ENCODE results near the gene AHDC1.

Gene AHDC1

DNA sequence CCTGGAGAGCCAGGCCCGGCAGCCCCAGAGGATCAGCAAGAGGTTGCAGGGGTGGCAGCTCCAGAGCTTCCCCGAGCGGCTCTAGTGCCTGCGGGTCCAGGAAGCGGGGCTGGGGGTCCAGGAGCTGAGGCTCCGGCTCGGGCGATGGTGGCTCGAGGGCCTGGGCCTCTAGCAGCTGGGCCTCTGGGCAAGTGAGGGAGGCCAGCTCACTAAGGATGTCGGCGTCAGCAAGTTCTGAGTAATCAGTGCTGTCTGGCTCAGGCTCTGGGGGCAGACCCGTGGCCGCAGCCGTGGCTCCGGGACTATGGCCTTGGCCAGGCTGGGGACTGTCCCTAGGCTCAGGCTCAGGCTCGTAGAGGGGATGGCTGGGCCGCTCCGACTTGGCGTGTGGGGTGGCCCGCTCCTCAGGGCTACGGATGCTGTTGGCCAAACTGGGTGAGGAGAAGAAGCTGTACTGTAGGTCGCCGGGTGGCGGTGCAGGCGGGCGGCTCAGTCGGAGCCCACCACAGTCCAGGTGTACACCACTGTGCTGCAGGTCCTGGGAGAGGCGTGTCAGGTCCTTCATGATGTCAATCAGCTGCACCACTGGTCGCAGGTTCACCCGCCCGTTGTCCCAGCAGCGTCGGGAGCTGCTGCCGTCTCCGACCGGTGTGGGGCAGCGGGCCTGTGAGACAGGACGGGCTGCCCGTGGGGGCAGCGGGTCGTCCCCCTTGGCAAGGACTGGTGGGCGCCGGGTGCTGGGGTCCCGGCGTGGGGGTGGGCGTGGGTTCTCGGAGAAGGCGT lies 52.6 kb downstream of the AHDC1 start:
- H3K27me3 Mint-ChIP-seq: no peaks in the 10 kb centered on the region
- ATAC-seq: no peak
- no peak overlapping the region for H3K27ac Mint-ChIP-seq
- no peaks in the 10 kb centered on the region for H3K9me3 Mint-ChIP-seq
- DNase-seq: no peak
- H3K4me3 Mint-ChIP-seq: no peak overlapping the region
- H3K4me1 Mint-ChIP-seq: peaks cover 18% of the 10 kb centered on the region

- H3K4me3 Mint-ChIP-seq: no peak overlapping the region
- DNase-seq (no peak), ATAC-seq (peak; percentile 29)
- H3K4me1 Mint-ChIP-seq: peaks cover 11% of the 10 kb centered on the region
- no peak overlapping the region for H3K27ac Mint-ChIP-seq
- H3K27me3 Mint-ChIP-seq: no peaks in the 10 kb centered on the region
- H3K9me3 Mint-ChIP-seq: no peaks in the 10 kb centered on the region
These were observed 53.3 kb downstream of the AHDC1 start for GRCh38 chr1:27550510-27551169.

GRCh38 chr1:27549807-27550408 lies 54.0 kb downstream of the AHDC1 start:
- DNase-seq (no peak), ATAC-seq (no peak)
- no peak overlapping the region for H3K4me3 Mint-ChIP-seq
- no peaks in the 10 kb centered on the region for H3K9me3 Mint-ChIP-seq
- peaks cover 6% of the 10 kb centered on the region for H3K4me1 Mint-ChIP-seq
- H3K27ac Mint-ChIP-seq: no peak overlapping the region
- no peaks in the 10 kb centered on the region for H3K27me3 Mint-ChIP-seq

DNA sequence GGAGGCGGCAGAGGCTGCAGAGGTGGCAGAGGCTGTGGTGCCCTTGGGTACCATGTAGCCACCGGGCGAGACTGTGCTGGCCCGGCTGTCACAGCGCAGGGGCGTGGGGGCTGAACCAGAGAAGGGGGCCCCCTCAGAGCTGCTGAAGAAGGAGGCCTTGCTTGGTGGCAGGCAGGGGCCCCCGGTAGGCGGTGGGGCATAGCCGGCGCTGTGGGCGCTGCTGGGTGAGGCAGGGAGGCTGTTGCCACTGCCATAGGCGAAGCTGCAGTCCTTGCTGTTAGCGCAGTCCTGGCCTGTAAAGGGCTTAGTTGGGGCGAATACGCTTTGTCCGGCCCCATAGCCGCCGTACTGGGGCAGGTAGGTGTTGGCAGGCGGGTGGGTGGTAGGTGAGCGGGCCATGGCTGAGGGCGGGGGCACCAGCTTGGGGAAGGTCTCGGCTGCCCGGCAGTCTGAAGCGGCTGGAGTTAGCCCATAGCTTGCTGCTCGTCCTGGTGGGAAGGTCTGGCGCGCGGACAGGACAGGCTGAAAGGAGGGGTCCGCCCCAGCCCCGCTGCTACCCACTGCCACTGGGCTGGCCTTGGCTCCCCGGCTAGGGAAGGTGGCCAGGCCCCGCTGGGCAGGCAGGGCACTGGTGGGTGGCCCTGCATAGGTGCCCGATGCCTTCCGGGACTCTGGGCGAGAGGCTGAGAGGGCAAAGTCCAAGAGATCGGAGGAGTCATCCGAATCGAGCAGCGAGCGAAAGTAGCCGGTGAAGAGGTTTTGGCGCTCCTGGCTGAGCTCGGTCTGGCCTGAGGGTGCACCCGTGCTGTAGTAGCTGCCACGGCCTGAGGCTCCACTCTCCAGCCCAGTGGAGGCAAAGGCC lies 54.9 kb downstream of the AHDC1 start:
- H3K9me3 Mint-ChIP-seq: no peaks in the 10 kb centered on the region
- ATAC-seq: peak; percentile 33
- no peak for DNase-seq

DNA sequence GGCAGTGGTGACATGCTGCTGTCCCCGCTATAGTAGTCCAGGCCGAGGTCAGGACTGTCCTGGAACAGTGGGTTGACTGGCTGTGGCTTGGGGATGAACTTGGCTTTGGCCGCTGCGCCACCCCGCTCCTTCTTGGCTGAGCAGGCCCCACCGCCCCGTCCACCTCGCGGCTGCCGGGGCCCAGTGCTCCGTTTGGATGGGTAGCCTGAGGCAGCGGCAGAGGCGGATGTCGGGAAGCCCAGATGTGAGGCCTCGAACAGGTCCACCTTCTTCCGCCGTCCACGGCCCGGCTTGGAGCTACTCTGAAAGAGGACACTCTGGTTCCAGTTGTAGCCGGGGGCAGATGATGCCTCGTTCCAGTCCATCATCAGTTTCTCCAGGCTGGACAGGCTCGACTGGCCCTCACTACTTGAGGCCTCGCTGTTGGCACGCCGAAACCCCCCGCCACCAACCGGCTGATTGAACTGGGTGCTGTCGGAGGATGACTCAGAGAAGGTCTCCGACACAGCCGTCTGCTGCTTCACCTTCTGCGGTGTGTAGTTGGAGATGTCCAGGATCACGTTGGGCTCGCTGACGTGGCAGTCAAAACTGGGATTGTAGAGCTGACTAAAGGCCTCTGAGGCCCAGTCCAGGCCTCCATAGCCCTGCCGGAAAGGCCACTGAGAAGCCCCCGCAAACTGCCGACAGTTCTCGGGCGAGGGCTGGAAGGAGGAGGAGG lies 55.6 kb downstream of the AHDC1 start:
- ATAC-seq (no peak), DNase-seq (no peak)
- Mint-ChIP-seq H3K4me3 (no peak overlapping the region), H3K27ac (no peak overlapping the region), H3K27me3 (no peaks in the 10 kb centered on the region), H3K4me1 (peaks cover 6% of the 10 kb centered on the region), H3K9me3 (no peaks in the 10 kb centered on the region)

More for the DNA sequence above, 54.9 kb downstream of the AHDC1 start:
- H3K4me3 Mint-ChIP-seq: no peak overlapping the region
- peaks cover 6% of the 10 kb centered on the region for H3K4me1 Mint-ChIP-seq
- no peaks in the 10 kb centered on the region for H3K27me3 Mint-ChIP-seq
- H3K27ac Mint-ChIP-seq: no peak overlapping the region

DNA sequence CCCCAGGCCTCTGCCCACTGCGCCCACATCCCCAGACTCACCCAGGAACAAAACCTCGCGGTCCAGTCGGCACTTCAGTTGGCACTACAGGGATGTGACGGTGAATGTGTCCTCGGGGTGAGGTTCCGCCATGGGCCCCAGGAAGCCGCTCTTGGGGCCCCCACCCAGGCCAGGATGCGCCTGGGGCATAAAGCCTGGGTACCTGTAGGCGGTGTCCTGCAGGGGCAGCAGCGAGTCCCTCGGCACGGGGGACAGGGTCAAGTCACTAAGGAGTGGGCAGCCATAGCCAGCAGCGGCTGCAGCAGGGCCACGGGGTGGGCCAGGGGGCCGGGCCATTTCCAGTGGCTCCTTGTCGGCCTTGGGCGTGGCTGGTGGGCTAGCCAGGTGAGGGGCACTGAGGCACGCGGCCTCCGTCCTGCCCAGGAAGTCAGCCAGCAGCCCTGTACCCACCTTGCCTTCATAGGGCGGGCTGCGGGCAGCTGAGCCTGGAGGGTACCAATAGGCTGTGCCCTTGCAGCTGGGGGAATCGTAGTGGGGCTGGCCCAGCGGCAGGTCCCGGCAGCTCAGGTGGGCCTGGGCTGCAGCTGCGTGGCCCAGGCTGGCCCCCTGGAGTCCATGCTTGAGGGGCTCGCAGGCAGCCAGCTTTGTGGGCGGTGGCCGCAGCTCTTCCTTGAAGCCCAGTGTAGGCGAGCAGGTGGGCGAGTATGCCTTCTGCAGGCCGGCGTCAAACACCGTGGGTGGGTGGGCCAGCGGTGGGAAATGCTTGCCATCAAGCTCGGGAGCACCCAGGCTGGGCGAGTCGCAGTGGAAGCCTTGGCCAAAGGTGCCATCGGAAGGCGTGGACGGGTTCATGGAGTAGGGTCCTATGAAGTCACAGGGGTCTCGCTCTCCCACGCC lies 56.5 kb downstream of the AHDC1 start:
- Mint-ChIP-seq H3K27me3 (no peaks in the 10 kb centered on the region), H3K27ac (peak overlapping the region in 1 of 2 donors; percentile 12), H3K4me3 (no peak overlapping the region), H3K9me3 (no peaks in the 10 kb centered on the region), H3K4me1 (peaks cover 10% of the 10 kb centered on the region)
- DNase-seq: no peak
- no peak for ATAC-seq

DNA sequence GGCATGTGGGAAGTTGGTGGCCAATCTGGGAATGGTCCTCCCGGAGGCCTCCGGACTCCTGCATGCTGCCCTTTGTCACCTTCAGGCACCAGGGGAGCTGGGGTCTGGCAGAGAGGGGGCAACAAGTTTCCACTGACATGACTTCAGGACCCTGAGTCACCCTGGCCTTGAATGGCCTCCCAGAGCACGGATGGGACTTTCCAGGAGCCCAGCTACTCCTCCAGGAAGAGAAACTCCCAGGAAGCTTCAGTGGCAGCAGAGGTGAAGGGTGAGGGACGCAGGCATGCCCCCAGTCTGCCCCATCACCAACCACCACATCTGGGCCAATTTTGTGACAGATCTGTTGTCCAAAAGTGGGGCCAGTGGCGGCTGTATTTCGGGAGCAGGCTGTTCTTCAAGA lies 58.1 kb downstream of the AHDC1 start:
- no peak overlapping the region for H3K4me3 Mint-ChIP-seq
- ATAC-seq (no peak), DNase-seq (no peak)
- peaks cover 14% of the 10 kb centered on the region for H3K4me1 Mint-ChIP-seq
- H3K27me3 Mint-ChIP-seq: no peaks in the 10 kb centered on the region
- no peak overlapping the region for H3K27ac Mint-ChIP-seq
- no peaks in the 10 kb centered on the region for H3K9me3 Mint-ChIP-seq

GRCh38 chr1:27545271-27545670 lies 58.7 kb downstream of the AHDC1 start:
- Mint-ChIP-seq H3K4me3 (no peak overlapping the region), H3K27ac (no peak overlapping the region), H3K9me3 (no peaks in the 10 kb centered on the region), H3K4me1 (peaks cover 20% of the 10 kb centered on the region), H3K27me3 (no peaks in the 10 kb centered on the region)
- ATAC-seq (no peak), DNase-seq (no peak)

GRCh38 chr1:27544834-27545233 lies 59.1 kb downstream of the AHDC1 start:
- Mint-ChIP-seq H3K27ac (no peak overlapping the region), H3K9me3 (no peaks in the 10 kb centered on the region), H3K4me1 (peaks cover 22% of the 10 kb centered on the region), H3K4me3 (no peak overlapping the region), H3K27me3 (no peaks in the 10 kb centered on the region)
- ATAC-seq (no peak), DNase-seq (no peak)

- no peak for DNase-seq
- Mint-ChIP-seq H3K27me3 (no peaks in the 10 kb centered on the region), H3K9me3 (no peaks in the 10 kb centered on the region), H3K4me1 (peaks cover 22% of the 10 kb centered on the region), H3K27ac (peak overlapping the region; percentile 12 to 52), H3K4me3 (no peak overlapping the region)
- ATAC-seq: no peak
These were observed 60.7 kb downstream of the AHDC1 start for GRCh38 chr1:27543284-27543683.

DNA sequence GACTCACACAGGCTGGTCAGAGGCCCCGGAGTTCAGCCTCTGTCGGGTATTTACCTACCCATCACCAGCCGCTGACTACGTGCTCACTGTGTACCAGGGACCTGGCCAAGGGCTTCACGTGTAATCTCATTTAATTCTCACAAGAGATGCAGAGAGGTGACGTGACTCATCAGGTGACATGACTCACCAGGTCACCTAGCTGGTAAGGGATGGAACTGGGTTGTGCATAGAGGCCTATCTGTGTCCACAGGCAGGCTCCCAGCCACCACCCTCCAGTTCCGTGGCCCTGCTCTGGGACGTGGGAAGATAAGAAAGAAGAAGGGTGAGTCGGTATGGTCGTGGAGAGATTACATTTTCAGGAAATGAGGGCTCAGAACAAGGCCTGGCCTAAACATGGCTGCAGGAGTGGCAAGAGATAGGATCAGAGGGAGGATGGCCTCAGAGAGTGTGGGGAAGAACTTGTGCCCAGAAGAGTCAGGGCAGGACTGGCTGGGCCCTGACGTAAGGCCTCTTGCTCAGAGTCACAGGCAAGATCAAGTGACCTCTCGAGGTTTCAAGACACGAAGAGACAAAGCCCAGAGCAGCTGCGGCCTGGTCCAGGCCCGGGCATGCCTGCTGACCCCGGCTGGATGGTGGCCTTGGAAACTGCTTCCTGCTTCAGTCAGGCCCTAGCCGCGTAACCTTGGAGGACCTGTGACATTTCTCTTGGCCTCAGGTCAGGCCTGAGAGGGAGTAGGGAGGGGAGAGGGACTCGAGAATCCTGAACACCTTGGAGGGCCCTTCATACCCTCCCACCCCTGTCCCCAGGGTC lies 61.3 kb downstream of the AHDC1 start:
- no peaks in the 10 kb centered on the region for H3K9me3 Mint-ChIP-seq
- H3K27ac Mint-ChIP-seq: peak overlapping the region; percentile 12 to 50
- ATAC-seq: peak; percentile 87
- H3K4me3 Mint-ChIP-seq: no peak overlapping the region
- H3K27me3 Mint-ChIP-seq: no peaks in the 10 kb centered on the region
- H3K4me1 Mint-ChIP-seq: peaks cover 22% of the 10 kb centered on the region
- DNase-seq: no peak

DNA sequence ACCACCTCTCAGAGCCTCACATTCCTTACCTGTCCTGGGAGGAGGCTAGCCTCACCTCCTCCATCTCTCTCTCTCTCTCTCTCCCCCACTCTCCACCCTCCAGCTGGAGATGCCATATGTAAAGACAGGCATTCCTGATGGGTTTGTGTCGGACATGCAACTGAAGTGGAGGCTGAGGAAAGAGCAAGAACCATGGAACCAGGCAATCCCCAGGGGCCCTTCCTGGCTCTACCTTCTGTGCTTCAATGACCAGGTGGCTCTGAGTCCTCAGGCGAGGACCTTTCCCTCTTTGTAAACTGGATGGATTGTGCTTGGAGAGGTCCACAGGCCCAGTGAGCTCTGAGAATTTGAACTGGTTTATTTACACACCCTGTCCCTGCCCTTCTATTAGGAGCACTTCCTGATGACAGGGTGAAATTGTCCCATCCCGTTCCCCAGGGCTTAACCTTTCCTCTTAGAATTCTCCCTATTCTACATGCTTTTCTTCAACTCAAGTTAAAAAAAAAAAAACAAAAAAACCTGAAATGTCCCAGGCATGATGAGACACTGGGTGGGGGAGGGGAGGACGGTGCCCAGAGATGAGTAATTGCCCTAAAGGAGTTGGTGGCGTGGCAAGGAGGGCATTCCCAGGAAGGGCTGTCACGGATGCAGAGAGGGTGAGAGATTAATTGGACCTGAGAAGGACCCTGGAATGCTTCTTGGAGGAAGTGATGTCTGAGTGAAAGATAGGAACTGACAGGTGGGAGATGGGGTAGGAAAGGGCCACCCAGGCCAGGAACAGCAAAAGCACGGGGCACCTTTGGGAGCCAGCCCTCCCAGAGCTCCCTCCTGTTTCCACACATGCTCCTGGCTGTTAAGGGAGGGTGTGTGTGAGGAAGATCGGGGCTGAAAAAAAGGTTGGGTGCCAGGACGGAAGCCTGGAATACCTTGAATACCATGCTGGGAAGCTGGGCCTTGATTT lies 63.8 kb downstream of the AHDC1 start:
- no peak overlapping the region for H3K4me3 Mint-ChIP-seq
- ATAC-seq: no peak
- H3K27ac Mint-ChIP-seq: peak overlapping the region in 1 of 2 donors; percentile 82

DNA sequence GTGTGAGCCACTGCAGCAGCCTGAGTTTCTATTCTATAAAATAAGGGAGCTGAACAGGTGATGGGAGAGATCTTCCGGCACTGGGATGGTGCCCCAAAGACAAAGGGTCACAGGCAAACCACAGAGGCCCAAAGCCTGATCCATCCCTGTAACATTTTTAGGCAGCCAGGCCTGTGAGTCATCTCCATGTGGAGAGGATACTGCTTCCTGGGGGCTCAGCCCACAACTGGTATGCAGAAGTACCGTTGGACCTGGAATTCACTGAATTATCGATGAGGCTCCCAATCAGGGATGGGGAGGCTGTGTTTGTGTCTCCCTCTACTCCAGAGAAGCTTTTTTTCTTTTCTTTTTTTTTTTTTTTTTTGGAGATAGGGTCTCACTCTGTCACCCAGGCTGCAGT lies 65.2 kb downstream of the AHDC1 start:
- no peaks in the 10 kb centered on the region for H3K27me3 Mint-ChIP-seq
- no peaks in the 10 kb centered on the region for H3K9me3 Mint-ChIP-seq
- no peak overlapping the region for H3K4me3 Mint-ChIP-seq
- DNase-seq: no peak
- peaks cover 17% of the 10 kb centered on the region for H3K4me1 Mint-ChIP-seq
- no peak overlapping the region for H3K27ac Mint-ChIP-seq
- no peak for ATAC-seq

More for the DNA sequence above, 63.8 kb downstream of the AHDC1 start:
- Mint-ChIP-seq H3K4me1 (peaks cover 22% of the 10 kb centered on the region), H3K27me3 (no peaks in the 10 kb centered on the region), H3K9me3 (no peaks in the 10 kb centered on the region)
- no peak for DNase-seq

Measured in stimulated activated naive CD8-positive, alpha-beta T cell treated with anti-CD3 and anti-CD28 coated beads, Interleukin-15, amount 100 ng/mL, for 72 hours (primary cell).